ENCODE measurements around the gene SLC35B1.
A peak's percentile ranks its signal among the peaks of the same experiment; 100 is the strongest.
"Not testable (repeated sequence)": the region's sequence is repeated elsewhere in the genome, so short reads cannot be mapped to it uniquely, and the experiment has no call there.

The SLC35B1 gene

DNA sequence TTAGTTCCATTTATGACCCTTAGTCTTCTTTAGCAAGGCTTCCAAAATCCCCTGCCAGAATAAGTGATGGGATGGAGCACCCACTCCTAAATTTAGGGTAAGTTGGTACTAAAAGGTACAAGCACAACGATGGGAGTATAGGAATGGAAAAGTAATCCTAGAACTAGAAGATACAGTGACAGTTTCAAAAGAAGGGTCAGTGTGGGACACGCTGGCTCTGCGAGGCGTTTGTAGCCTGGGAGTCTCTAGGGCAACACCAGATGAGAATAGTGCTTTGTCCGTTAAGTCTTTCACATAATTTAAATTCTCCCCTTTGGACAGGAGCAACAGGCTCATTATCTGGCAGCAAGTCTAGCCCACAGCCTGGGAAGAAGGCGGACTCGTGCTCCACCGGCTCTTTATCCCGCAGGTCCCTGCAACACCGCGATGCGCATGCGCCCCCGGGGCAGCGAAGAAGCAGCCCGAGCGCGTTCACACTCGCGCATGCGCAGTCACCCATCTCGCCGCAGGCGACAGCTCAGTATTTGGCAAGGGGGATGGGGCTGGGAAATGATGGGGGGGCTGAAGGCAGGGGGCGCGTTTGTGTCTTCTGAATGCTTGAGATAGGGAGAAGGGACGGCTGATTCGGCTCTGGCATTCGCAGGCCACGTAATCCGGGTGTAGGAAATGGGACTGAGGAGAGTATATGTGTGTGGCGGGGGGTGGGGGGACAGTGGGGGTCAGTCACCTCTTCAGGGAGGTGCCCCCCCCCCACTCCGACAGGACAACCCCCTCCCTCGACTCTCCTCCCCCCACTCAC, 30.4 kb downstream of the SLC35B1 start:
- Histone ChIP-seq H3K27ac (ENCODE audit: low read depth, low read length) (peak overlapping the region; percentile 92), H3K9ac (ENCODE audit: low read depth, low read length) (peak overlapping the region; percentile 81), H3K4me1 (ENCODE audit: insufficient read depth, low read length) (peaks cover 13% of the 10 kb centered on the region), H3K9me3 (ENCODE audit: insufficient read depth, low read depth, low read length) (peaks cover 4% of the 10 kb centered on the region; the same call in 1 of the 2 replicates), H3K4me3 (ENCODE audit: low read length) (peak overlapping the region; percentile 82), H3K27me3 (ENCODE audit: insufficient read depth, low read length) (no peaks in the 10 kb centered on the region), H3K36me3 (ENCODE audit: insufficient read depth, low read length) (peaks cover 10% of the 10 kb centered on the region; the same call in 1 of the 2 replicates)
- under 1% methylated on average over 32 of the region's 34 CpGs for WGBS

GRCh38 chr17:49676276-49676868, 31.4 kb downstream of the SLC35B1 start:
- Histone ChIP-seq H3K4me1 (ENCODE audit: insufficient read depth, low read length) (peaks cover 13% of the 10 kb centered on the region), H3K9ac (ENCODE audit: low read depth, low read length) (peak overlapping the region; percentile 81), H3K4me3 (ENCODE audit: low read length) (peak overlapping the region; percentile 82), H3K36me3 (ENCODE audit: insufficient read depth, low read length) (peaks cover 10% of the 10 kb centered on the region; the same call in 1 of the 2 replicates), H3K27me3 (ENCODE audit: insufficient read depth, low read length) (no peaks in the 10 kb centered on the region), H3K27ac (ENCODE audit: low read depth, low read length) (no peak overlapping the region; the same call in 1 of the 2 replicates), H3K9me3 (ENCODE audit: insufficient read depth, low read depth, low read length) (peaks cover 4% of the 10 kb centered on the region; the same call in 1 of the 2 replicates)
- WGBS = 82% methylated on average over 4 of the region's 5 CpGs

DNA sequence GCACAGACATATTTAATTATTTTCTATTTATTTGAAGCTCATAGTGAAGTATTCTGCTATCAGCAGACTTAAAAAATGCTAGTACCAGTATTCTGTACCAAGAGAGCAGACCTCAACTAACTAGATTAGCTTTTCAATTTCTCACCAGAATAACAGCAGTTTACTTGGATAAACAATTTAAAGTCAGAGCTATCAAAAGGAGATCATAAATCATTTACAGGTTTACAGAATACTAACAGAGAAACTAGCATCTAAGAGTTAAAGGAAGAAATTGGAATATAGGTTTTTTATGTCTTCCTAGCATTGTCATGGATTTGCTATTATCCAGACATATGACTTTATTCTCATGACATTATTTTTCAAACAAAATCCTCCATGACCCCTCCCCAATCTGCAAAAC, 33.3 kb downstream of the SLC35B1 start:
- H3K9me3 ChIP-seq (ENCODE audit: insufficient read depth, low read depth, low read length) = peaks cover 4% of the 10 kb centered on the region; the same call in 1 of the 2 replicates
- H3K36me3 ChIP-seq (ENCODE audit: insufficient read depth, low read length) = peaks cover 10% of the 10 kb centered on the region; the same call in 1 of the 2 replicates
- H3K27me3 ChIP-seq (ENCODE audit: insufficient read depth, low read length) = no peaks in the 10 kb centered on the region
- no peak overlapping the region for H3K27ac ChIP-seq (ENCODE audit: low read depth, low read length)
- H3K9ac ChIP-seq (ENCODE audit: low read depth, low read length) = no peak overlapping the region
- H3K4me3 ChIP-seq (ENCODE audit: low read length) = no peak overlapping the region
- H3K4me1 ChIP-seq (ENCODE audit: insufficient read depth, low read length) = peaks cover 13% of the 10 kb centered on the region

DNA sequence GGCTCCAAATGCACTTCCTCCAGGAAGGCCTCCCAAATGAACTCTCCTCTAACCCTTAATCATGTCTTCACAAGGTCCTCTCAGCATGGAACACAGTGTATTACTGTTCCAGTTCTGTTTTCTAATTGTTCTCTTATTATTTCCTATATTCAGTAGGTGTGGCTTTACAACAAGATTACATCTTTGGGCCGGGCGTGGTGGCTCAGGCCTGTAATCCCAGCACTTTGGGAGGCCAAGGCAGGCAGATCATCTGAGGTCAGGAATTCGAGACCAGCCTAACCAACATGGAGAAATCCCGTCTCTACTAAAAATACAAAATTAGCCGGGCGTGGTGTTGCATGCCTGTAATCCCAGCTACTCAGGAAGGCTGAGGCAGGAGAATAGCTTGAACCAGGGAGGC, 34.1 kb downstream of the SLC35B1 start:
- H3K27me3 ChIP-seq (ENCODE audit: insufficient read depth, low read length); H3K9ac ChIP-seq (ENCODE audit: low read depth, low read length); H3K4me3 ChIP-seq (ENCODE audit: low read length); H3K9me3 ChIP-seq (ENCODE audit: insufficient read depth, low read depth, low read length); H3K27ac ChIP-seq (ENCODE audit: low read depth, low read length): not testable (repeated sequence)
- whole genome bisulfite sequencing = 97% methylated on average over 6 of the region's 6 CpGs
- Histone ChIP-seq H3K4me1 (ENCODE audit: insufficient read depth, low read length) (peaks cover 13% of the 10 kb centered on the region), H3K36me3 (ENCODE audit: insufficient read depth, low read length) (peaks cover 10% of the 10 kb centered on the region; the same call in 1 of the 2 replicates)

GRCh38 chr17:49670641-49671040, 37.1 kb downstream of the SLC35B1 start:
- Histone ChIP-seq H3K36me3 (ENCODE audit: insufficient read depth, low read length) (peaks cover 10% of the 10 kb centered on the region; the same call in 1 of the 2 replicates), H3K9ac (ENCODE audit: low read depth, low read length) (no peak overlapping the region), H3K27me3 (ENCODE audit: insufficient read depth, low read length) (no peaks in the 10 kb centered on the region), H3K4me1 (ENCODE audit: insufficient read depth, low read length) (no peaks in the 10 kb centered on the region), H3K27ac (ENCODE audit: low read depth, low read length) (no peak overlapping the region), H3K9me3 (ENCODE audit: insufficient read depth, low read depth, low read length) (no peaks in the 10 kb centered on the region), H3K4me3 (ENCODE audit: low read length) (no peak overlapping the region)
- WGBS = no CpG with 5 or more reads among the region's 4 CpGs

- Histone ChIP-seq H3K36me3 (ENCODE audit: insufficient read depth, low read length) (peaks cover 5% of the 10 kb centered on the region; the same call in 1 of the 2 replicates), H3K9ac (ENCODE audit: low read depth, low read length) (no peak overlapping the region), H3K4me1 (ENCODE audit: insufficient read depth, low read length) (no peaks in the 10 kb centered on the region), H3K27ac (ENCODE audit: low read depth, low read length) (no peak overlapping the region), H3K4me3 (ENCODE audit: low read length) (no peak overlapping the region), H3K9me3 (ENCODE audit: insufficient read depth, low read depth, low read length) (no peaks in the 10 kb centered on the region), H3K27me3 (ENCODE audit: insufficient read depth, low read length) (no peaks in the 10 kb centered on the region)
- 91% methylated on average over 1 of the region's 1 CpG for WGBS
Measured at GRCh38 chr17:49670002-49670401, 37.8 kb downstream of the SLC35B1 start.

DNA sequence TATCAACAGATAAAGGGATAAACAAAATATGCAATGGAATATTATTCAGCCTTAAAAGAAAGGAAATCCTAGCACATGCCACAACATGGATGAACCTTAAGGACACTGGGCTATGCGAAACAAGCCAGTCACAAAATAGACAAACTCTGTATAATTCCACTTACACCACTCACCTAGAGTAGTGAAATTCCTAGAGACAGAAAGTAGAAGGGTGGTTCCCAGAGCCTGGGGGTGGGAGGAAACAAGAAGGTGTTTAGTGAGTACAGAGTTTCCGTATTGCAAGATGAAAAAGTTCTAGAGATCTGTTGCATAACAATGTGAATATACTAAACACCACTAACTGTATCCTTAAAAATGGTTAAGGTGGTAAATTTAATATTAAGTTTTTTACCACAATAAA, 39.9 kb downstream of the SLC35B1 start:
- H3K4me1 ChIP-seq (ENCODE audit: insufficient read depth, low read length) = no peaks in the 10 kb centered on the region
- no peak overlapping the region for H3K27ac ChIP-seq (ENCODE audit: low read depth, low read length)
- H3K9me3 ChIP-seq (ENCODE audit: insufficient read depth, low read depth, low read length) = no peaks in the 10 kb centered on the region
- H3K36me3 ChIP-seq (ENCODE audit: insufficient read depth, low read length) = 0 out of 2 replicates have a peak, but pooled peaks cover 5% of the 10 kb centered on the region
- 92% methylated on average over 2 of the region's 2 CpGs for WGBS
- no peak overlapping the region for H3K9ac ChIP-seq (ENCODE audit: low read depth, low read length)
- H3K27me3 ChIP-seq (ENCODE audit: insufficient read depth, low read length) = no peaks in the 10 kb centered on the region
- H3K4me3 ChIP-seq (ENCODE audit: low read length) = no peak overlapping the region

GRCh38 chr17:49664706-49665211, 43.0 kb downstream of the SLC35B1 start:
- 95% methylated on average over 3 of the region's 3 CpGs for WGBS
- no peaks in the 10 kb centered on the region for H3K27me3 ChIP-seq (ENCODE audit: insufficient read depth, low read length)

DNA sequence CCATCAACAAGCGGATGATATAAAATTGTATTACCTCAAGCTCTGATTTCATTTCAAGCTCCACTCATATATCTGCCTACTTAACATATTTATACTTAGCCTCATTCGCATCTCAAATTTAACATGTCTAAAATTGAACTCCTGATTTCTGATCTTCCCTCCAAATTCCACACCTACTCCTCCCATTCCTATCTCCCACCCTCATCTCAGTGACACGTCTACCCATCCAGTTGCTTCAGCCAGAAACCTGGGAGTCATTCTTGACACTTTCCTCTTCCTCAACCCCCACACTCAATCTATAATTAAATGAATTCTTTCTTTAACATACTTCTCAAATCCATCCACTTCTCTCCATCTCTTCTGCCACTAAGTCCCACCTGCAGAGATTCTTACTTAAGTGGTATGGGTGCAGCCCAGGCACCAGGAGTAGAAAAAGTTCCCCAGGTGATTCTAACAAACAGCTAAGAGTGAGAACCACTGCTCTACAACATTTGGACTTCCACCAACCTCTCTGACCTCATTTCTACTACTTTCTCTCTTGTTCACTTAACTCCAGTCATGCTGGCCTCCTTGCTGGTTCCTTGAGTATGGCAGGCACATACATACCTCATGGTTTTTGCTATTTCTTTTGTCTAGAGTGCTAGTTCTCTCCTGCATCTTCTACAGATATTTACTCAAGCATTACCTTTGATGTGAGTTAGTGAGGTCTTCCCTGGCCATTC, 47.9 kb downstream of the SLC35B1 start:
- H3K27ac ChIP-seq (ENCODE audit: low read depth, low read length) = no peak overlapping the region
- H3K4me3 ChIP-seq (ENCODE audit: low read length) = no peak overlapping the region
- no peaks in the 10 kb centered on the region for H3K4me1 ChIP-seq (ENCODE audit: insufficient read depth, low read length)

More at GRCh38 chr17:49664706-49665211, 43.0 kb downstream of the SLC35B1 start:
- Histone ChIP-seq H3K36me3 (ENCODE audit: insufficient read depth, low read length) (0 out of 2 replicates have a peak, but pooled peaks cover 5% of the 10 kb centered on the region), H3K4me1 (ENCODE audit: insufficient read depth, low read length) (no peaks in the 10 kb centered on the region), H3K9ac (ENCODE audit: low read depth, low read length) (no peak overlapping the region), H3K27ac (ENCODE audit: low read depth, low read length) (no peak overlapping the region), H3K9me3 (ENCODE audit: insufficient read depth, low read depth, low read length) (no peaks in the 10 kb centered on the region), H3K4me3 (ENCODE audit: low read length) (no peak overlapping the region)

DNA sequence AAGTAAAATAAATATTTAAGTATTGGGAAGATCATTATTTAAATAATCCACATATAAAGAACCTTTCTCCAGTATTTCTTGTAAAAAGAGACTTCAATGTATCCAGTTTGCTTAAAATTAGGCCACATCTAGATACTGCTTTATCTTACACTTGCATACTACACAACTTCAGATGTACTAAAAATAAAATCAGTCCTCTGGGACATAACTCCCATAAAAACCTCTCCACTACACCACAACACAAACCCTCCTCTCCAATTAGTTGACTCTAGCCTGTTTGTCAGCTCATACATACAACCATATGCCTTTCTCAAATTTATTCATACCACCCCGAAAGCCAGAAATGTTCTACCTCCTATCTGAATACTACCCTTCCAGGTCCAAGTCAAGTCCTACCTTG, 51.5 kb downstream of the SLC35B1 start:
- H3K9me3 ChIP-seq (ENCODE audit: insufficient read depth, low read depth, low read length) = no peaks in the 10 kb centered on the region
- no peaks in the 10 kb centered on the region for H3K27me3 ChIP-seq (ENCODE audit: insufficient read depth, low read length)
- H3K27ac ChIP-seq (ENCODE audit: low read depth, low read length) = no peak overlapping the region
- H3K9ac ChIP-seq (ENCODE audit: low read depth, low read length) = no peak overlapping the region
- H3K4me3 ChIP-seq (ENCODE audit: low read length) = no peak overlapping the region
- WGBS = 96% methylated on average over 1 of the region's 1 CpG
- H3K4me1 ChIP-seq (ENCODE audit: insufficient read depth, low read length) = no peaks in the 10 kb centered on the region
- no peaks in the 10 kb centered on the region for H3K36me3 ChIP-seq (ENCODE audit: insufficient read depth, low read length)

More for the DNA sequence above, 47.9 kb downstream of the SLC35B1 start:
- H3K36me3 ChIP-seq (ENCODE audit: insufficient read depth, low read length) = 0 out of 2 replicates have a peak, but pooled peaks cover 5% of the 10 kb centered on the region
- no peak overlapping the region for H3K9ac ChIP-seq (ENCODE audit: low read depth, low read length)
- no peaks in the 10 kb centered on the region for H3K27me3 ChIP-seq (ENCODE audit: insufficient read depth, low read length)
- WGBS = 96% methylated on average over 3 of the region's 3 CpGs
- no peaks in the 10 kb centered on the region for H3K9me3 ChIP-seq (ENCODE audit: insufficient read depth, low read depth, low read length)
